Islet precursor cell (in vitro differentiated cells): ENCODE results near the gene NMT1.

Experiments used
- DNase-seq: peaks from one replicate; pipeline ENCODE4 v3.0.0-alpha.2; 2018

NMT1 gene

GRCh38 chr17:45106096-45106495 lies 45.0 kb downstream of the NMT1 start:
- DNase-seq: no peak

- DNase-seq: no peak
Observed at GRCh38 chr17:45106582-45106981, 45.5 kb downstream of the NMT1 start.

GRCh38 chr17:45107293-45108010 lies 46.3 kb downstream of the NMT1 start:
- DNase-seq: no peak

- no peak for DNase-seq
Observed at GRCh38 chr17:45108051-45108450, 46.9 kb downstream of the NMT1 start.

GRCh38 chr17:45108595-45109521 lies 47.7 kb downstream of the NMT1 start:
- DNase-seq: no peak

GRCh38 chr17:45110676-45111611 lies 49.8 kb downstream of the NMT1 start:
- no peak for DNase-seq

- no peak for DNase-seq
Observed at GRCh38 chr17:45111850-45112249, 50.7 kb downstream of the NMT1 start.

GRCh38 chr17:45112559-45113423 lies 51.7 kb downstream of the NMT1 start:
- DNase-seq: no peak

GRCh38 chr17:45113424-45113754 lies 52.3 kb downstream of the NMT1 start:
- no peak for DNase-seq

- peak; percentile 81 for DNase-seq
Observed at GRCh38 chr17:45114117-45114932, 53.2 kb downstream of the NMT1 start.

- no peak for DNase-seq
Observed at GRCh38 chr17:45115015-45115625, 54.0 kb downstream of the NMT1 start.

GRCh38 chr17:45115871-45116270 lies 54.8 kb downstream of the NMT1 start:
- DNase-seq: no peak

GRCh38 chr17:45116434-45117016 lies 55.4 kb downstream of the NMT1 start:
- no peak for DNase-seq

- no peak for DNase-seq
Observed at GRCh38 chr17:45117334-45117733, 56.2 kb downstream of the NMT1 start.

- no peak for DNase-seq
Observed at GRCh38 chr17:45117848-45118646, 56.9 kb downstream of the NMT1 start.

GRCh38 chr17:45118691-45119090 lies 57.6 kb downstream of the NMT1 start:
- DNase-seq: no peak

GRCh38 chr17:45119964-45120363 lies 58.8 kb downstream of the NMT1 start:
- no peak for DNase-seq

GRCh38 chr17:45120558-45120957 lies 59.4 kb downstream of the NMT1 start:
- DNase-seq: no peak

- DNase-seq: no peak
Observed at GRCh38 chr17:45121055-45121454, 59.9 kb downstream of the NMT1 start.
